M059J (cell line): Measurements from ENCODE around the gene TRIM47. TPM values are rescaled to one million over a fixed set of nuclear protein-coding genes. Genes with fewer than 3 reads are reported as not detected.

Experiments used
- DNase-seq: peaks from one replicate; pipeline ENCODE4 v3.0.0-alpha.2; 2012; ENCODE audit warnings: low read depth
- total RNA-seq: library from RNA; depleted of rRNA; stranded (reverse); fragments of >200 nt; shearing (Covaris generic); gene quantifications from 2 replicates; pipeline ENCODE4 v1.2.3, GENCODE V29; 2014

Gene TRIM47
- total RNA-seq, 1 experiment from 2014 or later, result 6.6 TPM

GRCh38 chr17:75908201-75908600 lies 29.8 kb upstream of the TRIM47 start:
- peak; percentile 18 for DNase-seq

GRCh38 chr17:75906143-75906884 lies 27.9 kb upstream of the TRIM47 start:
- DNase-seq, result no peak

DNA sequence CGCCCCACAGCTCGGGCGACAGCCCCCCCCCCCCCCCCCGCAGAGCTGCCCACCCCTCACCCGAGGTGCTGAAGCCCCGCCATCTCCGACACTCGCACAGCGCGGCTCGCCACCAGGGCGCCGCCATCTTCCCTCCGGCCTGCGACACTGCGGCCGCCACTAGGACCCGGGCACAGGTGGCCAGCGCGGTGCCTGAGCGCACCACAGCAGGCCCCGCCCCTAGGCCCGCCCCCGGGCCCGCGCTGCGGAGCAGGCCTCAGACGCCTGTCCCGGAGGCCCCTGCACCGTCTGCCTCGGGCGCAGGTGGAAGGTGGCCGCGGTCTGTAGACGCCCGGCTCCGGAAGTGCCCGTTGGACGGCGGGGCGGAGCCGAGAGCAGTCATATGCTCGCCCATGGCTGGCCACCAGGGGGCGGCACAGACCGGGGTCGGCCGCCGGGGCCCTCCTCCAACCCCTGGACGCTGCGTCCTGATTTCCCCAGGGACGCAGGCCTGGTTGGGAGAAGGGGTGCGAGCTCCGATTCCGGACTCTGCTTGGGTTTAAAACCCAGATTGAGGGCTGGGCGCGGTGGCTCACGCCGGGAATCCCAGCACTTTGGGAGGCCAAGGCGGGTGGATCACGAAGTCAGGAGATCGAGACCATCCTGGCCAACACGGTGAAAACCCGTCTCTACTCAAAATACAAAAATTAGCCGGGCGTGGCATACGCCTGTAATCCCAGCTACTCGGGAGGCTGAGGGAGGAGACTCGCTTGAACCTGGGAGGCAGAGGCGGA lies 26.6 kb upstream of the TRIM47 start, which contains the start of gene MRPL38:
TSS of gene MRPL38 (minus strand) at position 136 of the 773 bp plus-strand sequence. CDS start at position 127, 9 bp downstream.
- peak; percentile 93 for DNase-seq

GRCh38 chr17:75902406-75902805 lies 24.0 kb upstream of the TRIM47 start:
- no peak for DNase-seq

- no peak for DNase-seq
These were observed 23.3 kb upstream of the TRIM47 start for GRCh38 chr17:75901727-75902126.

- DNase-seq, result no peak
These were observed 22.5 kb upstream of the TRIM47 start for GRCh38 chr17:75900691-75901533.

DNA sequence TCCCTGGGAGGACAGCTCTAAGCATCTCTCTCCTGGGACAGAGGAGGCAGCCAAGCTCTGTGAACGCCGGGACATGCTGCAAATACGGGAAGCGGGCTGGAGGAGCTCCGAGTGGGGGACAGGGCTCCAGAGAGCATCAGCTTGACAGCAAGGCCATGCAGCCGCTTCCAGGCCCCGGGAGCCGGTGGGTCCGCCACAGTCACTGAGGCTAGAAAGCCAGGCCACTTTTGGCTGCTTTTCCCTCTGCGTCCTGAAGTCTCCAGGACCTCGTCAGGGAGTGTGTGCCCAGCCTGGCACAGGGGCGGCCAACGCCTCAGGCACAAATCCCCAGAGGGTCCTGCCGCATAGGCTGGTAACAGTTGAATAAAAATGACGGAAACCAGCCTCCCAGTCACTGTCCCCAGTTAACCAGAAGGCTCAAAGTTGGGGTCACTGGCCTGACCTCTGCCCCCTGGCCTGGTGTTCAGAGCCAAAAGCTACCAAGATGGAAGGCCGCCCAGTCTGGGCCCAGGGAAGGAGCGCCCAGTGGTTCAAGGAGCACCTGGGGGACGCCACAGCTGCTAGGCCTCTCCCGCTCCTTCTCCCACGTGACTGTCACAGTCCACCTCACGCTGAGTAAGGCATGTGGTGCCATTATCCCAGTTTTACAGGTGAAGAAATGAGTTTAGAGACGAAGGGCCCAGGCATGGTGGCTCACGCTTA lies 21.5 kb upstream of the TRIM47 start:
- no peak for DNase-seq

GRCh38 chr17:75899353-75899752 lies 21.0 kb upstream of the TRIM47 start:
- DNase-seq, result no peak

- DNase-seq, result no peak
These were observed 20.4 kb upstream of the TRIM47 start for GRCh38 chr17:75898791-75899190.

- no peak for DNase-seq
These were observed 19.7 kb upstream of the TRIM47 start for GRCh38 chr17:75898065-75898464.

DNA sequence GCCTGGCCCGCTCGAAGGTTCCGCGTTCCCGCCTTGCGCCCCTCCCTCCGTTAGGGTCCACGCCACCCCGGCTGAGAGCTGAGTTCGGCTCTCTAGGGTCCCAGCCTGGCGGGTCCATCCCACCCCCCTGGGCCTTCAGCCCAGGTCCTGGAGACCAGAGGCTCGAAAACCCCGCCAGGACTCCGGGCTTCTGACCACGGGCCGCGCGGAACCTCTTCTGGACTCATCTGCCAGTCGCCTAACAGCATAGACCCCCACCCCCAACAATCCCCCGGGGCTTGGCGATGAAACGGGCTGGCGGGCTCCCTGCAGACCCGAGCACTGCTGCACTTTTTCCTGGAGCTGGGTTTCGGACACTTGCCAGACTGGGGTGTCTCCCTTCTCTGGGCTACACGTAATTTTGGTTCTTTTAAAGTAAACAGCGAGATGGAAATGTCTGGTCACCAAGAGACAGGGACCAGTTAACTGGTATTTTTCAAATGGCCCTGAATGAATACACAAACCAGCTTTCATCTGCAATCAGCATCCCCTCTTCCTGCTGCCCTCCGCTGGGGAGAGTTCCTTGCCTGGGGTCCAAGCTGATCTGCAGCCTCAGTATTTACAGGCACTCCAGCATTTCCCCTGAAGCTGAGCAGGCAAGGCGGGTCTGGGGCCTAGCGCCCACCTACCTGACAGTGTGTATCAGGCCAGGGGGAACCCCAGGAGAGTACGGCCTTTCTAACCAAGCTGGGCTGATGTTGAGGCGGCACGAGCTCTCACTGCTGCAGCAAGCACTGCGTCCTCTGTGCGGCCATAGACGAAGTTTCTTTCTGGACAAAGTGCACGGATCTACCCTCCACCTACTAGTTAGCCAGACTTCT lies 19.0 kb upstream of the TRIM47 start:
- DNase-seq, result no peak

DNA sequence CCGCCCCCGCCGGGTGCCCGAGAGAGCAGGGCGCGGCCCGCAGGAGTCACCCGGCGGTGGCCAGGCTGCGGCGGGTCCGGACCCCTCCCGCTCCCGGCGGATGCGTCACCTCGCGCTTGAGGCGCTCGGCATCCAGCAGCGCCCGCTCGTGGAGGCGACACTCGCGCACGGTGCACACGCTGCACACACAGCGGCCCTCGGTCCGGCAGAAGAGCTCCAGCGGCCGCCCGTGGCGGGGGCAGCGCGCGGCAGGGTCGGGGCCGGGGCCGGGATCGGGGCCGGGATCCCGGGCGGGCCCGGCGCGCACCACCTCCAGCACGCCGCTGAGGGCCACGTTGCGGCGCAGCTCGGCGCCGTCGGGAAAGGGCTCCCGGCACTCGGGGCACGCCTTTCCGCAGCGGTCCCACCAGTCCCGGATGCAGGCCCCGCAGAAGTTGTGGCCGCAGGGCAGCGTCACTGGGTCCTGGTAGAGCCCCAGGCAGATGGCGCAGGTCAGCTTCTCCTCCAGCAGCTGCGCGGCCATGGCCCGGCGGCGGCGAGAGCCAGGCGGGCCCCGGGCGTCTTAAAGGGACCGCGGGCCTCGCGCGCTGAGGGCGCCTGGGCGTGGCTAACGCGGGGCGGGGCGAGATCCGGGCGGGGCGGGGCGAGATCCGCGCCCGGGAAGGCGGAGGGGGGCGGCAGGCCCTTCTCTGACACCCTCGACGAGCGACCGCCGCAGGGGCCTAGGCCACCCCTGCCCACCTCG lies 18.2 kb upstream of the TRIM47 start, which contains the start of gene TRIM65:
TSS of gene TRIM65 (minus strand) at position 537 of the 745 bp plus-strand sequence. CDS start at position 523, 14 bp downstream.
- peak; percentile 76 for DNase-seq

GRCh38 chr17:75895370-75896155 lies 17.2 kb upstream of the TRIM47 start:
- DNase-seq, result no peak

DNA sequence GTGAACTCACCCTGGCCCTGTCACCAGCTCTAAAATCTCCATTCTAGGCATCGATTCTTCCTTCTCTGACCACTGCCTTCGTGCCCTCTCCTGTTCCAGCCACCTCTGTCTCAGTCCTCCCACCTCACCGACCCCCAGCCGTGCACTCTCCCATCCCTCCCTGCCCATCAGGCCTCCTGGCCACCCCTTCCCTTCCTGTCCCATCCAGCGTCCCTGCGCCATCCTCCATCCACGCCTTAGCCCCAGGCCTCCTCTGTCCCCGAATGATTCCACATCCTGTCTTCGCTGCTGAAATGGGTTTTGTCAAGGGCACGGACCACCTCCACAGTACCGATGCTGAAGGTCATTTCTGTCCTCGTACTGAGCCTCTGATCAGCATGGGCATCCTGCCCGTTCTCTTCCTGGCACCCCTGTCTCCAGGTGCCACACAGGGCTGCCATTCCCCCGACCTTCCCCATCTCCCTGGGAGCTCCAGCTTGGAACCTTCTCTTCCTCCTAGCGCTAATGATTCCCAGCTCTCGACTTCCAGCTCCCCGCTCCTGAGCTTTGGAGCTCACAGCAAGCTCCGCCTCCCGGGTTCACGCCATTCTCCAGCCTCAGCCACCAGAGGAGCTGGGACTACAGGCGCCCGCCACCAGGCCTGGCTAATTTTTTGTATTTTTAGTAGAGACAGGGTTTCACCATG lies 15.8 kb upstream of the TRIM47 start:
- no peak for DNase-seq

- DNase-seq, result no peak
These were observed 15.1 kb upstream of the TRIM47 start for GRCh38 chr17:75893305-75894048.

- DNase-seq, result no peak
These were observed 14.3 kb upstream of the TRIM47 start for GRCh38 chr17:75892556-75893224.
